Keratinocyte (primary cell): ENCODE results near the gene AKR1C3.

ENCODE experiments used
- CTCF ChIP-seq, 3 experiments: IDR thresholded peaks in 1 of 3; conservative IDR thresholded peaks in 1 of 3; optimal IDR thresholded peaks in 1 of 3; 2 replicates in 2 of 3; 3 replicates in 1 of 3; pipeline versions ENCODE3 to v1.5.1; 2011; ENCODE audit warnings: low read length in 3 of 3, mild to moderate bottlenecking in 3 of 3, moderate library complexity in 2 of 3, control low read depth in 1 of 3, inconsistent platforms in 1 of 3; ENCODE audit not compliant: insufficient read depth in 2 of 3; ENCODE audit errors: extremely low read depth in 1 of 3
- EZH2 ChIP-seq: IDR thresholded peaks from one replicate; pipeline ENCODE4 v1.6.1; 2012; ENCODE audit warnings: inconsistent platforms, mild to moderate bottlenecking, low read length, moderate library complexity

- TF ChIP-seq CTCF (optimal IDR thresholded peaks at IDR 0.05 in 1 of 3, IDR thresholded peaks at IDR 0.05 in 1 of 3, conservative IDR thresholded peaks at IDR 0.05 in 1 of 3; ENCODE audit: extremely low read depth in 1 of 3, insufficient read depth in 2 of 3, low read length in 3 of 3) = no peak
- no peak for TF ChIP-seq EZH2
Measured at GRCh38 chr10:5155951-5156350, 61.7 kb downstream of the AKR1C3 start.
